Measurements from ENCODE around the gene BACE1.
"Not testable (repeated sequence)": the region's sequence is repeated elsewhere in the genome, so short reads cannot be mapped to it uniquely, and the experiment has no call there.

Gene BACE1

GRCh38 chr11:117316197-117316961 lies at the start of gene BACE1:
Gene BACE1 (minus strand): TSS chr11:117316256. CDS start chr11:117315795, 461 bp downstream.
- peak within 1 kb of the TSS; percentile 75 for H3K4me3 Mint-ChIP-seq
- no peaks in the 10 kb centered on the region for H3K36me3 Mint-ChIP-seq (ENCODE audit: low read depth)
- DNase-seq = peak; percentile 34
- H3K4me1 Mint-ChIP-seq = peaks cover 12% of the 10 kb centered on the region
- ATAC-seq = peak; percentile 47
- peaks cover 33% of the 10 kb centered on the region for H3K27me3 Mint-ChIP-seq
- peak within 1 kb of the TSS; percentile 12 for H3K27ac Mint-ChIP-seq
- no peaks in the 10 kb centered on the region for H3K9me3 Mint-ChIP-seq

- DNase-seq (no peak), ATAC-seq (no peak)
- Mint-ChIP-seq H3K4me3 (no peak overlapping the region), H3K27me3 (no peaks in the 10 kb centered on the region), H3K9me3 (no peaks in the 10 kb centered on the region), H3K27ac (no peak overlapping the region), H3K4me1 (no peaks in the 10 kb centered on the region), H3K36me3 (ENCODE audit: low read depth) (peaks cover 42% of the 10 kb centered on the region)
Observed at GRCh38 chr11:117361432-117361831, 45.4 kb upstream of the BACE1 start.

- DNase-seq = no peak
- no peak for ATAC-seq
- no peaks in the 10 kb centered on the region for H3K4me1 Mint-ChIP-seq
- no peaks in the 10 kb centered on the region for H3K9me3 Mint-ChIP-seq
- peaks cover 17% of the 10 kb centered on the region for H3K36me3 Mint-ChIP-seq (ENCODE audit: low read depth)
- H3K27me3 Mint-ChIP-seq = no peaks in the 10 kb centered on the region
- H3K27ac Mint-ChIP-seq = no peak overlapping the region
- H3K4me3 Mint-ChIP-seq = no peak overlapping the region
Observed at GRCh38 chr11:117356126-117356890, 40.3 kb upstream of the BACE1 start.

GRCh38 chr11:117354550-117354949 lies 38.5 kb upstream of the BACE1 start:
- Mint-ChIP-seq H3K4me3 (no peak overlapping the region), H3K27ac (no peak overlapping the region), H3K27me3 (no peaks in the 10 kb centered on the region), H3K4me1 (no peaks in the 10 kb centered on the region), H3K36me3 (ENCODE audit: low read depth) (peaks cover 15% of the 10 kb centered on the region), H3K9me3 (no peaks in the 10 kb centered on the region)
- ATAC-seq = no peak
- no peak for DNase-seq

- Mint-ChIP-seq H3K36me3 (ENCODE audit: low read depth) (peaks cover 44% of the 10 kb centered on the region), H3K27ac (no peak overlapping the region)
- no peak for DNase-seq
Observed at GRCh38 chr11:117345039-117345438, 29.0 kb upstream of the BACE1 start.

GRCh38 chr11:117337076-117337475 lies 21.0 kb upstream of the BACE1 start:
- ATAC-seq = no peak

More at GRCh38 chr11:117345039-117345438, 29.0 kb upstream of the BACE1 start:
- H3K4me1 Mint-ChIP-seq = no peaks in the 10 kb centered on the region
- H3K9me3 Mint-ChIP-seq = no peaks in the 10 kb centered on the region
- H3K4me3 Mint-ChIP-seq = no peak overlapping the region
- ATAC-seq = no peak
- H3K27me3 Mint-ChIP-seq = no peaks in the 10 kb centered on the region

GRCh38 chr11:117335399-117335798 lies 19.3 kb upstream of the BACE1 start:
- H3K4me1 Mint-ChIP-seq = no peaks in the 10 kb centered on the region
- H3K36me3 Mint-ChIP-seq (ENCODE audit: low read depth) = peaks cover 18% of the 10 kb centered on the region
- DNase-seq = no peak

More at GRCh38 chr11:117337076-117337475, 21.0 kb upstream of the BACE1 start:
- no peak for DNase-seq
- Mint-ChIP-seq H3K27ac (no peak overlapping the region), H3K9me3 (no peaks in the 10 kb centered on the region), H3K27me3 (no peaks in the 10 kb centered on the region), H3K4me3 (no peak overlapping the region), H3K4me1 (no peaks in the 10 kb centered on the region), H3K36me3 (ENCODE audit: low read depth) (peaks cover 25% of the 10 kb centered on the region)

GRCh38 chr11:117334896-117335295 lies 18.8 kb upstream of the BACE1 start:
- ATAC-seq = no peak
- H3K4me1 Mint-ChIP-seq = peaks cover 4% of the 10 kb centered on the region
- no peaks in the 10 kb centered on the region for H3K27me3 Mint-ChIP-seq

More at GRCh38 chr11:117335399-117335798, 19.3 kb upstream of the BACE1 start:
- Mint-ChIP-seq H3K27ac (no peak overlapping the region), H3K27me3 (no peaks in the 10 kb centered on the region), H3K4me3 (no peak overlapping the region), H3K9me3 (no peaks in the 10 kb centered on the region)
- no peak for ATAC-seq

GRCh38 chr11:117333917-117334316 lies 17.9 kb upstream of the BACE1 start:
- Mint-ChIP-seq H3K9me3 (no peaks in the 10 kb centered on the region), H3K4me3 (no peak overlapping the region), H3K36me3 (ENCODE audit: low read depth) (peaks cover 9% of the 10 kb centered on the region), H3K27ac (no peak overlapping the region), H3K4me1 (peaks cover 4% of the 10 kb centered on the region), H3K27me3 (no peaks in the 10 kb centered on the region)
- no peak for DNase-seq
- no peak for ATAC-seq

More at GRCh38 chr11:117334896-117335295, 18.8 kb upstream of the BACE1 start:
- no peak overlapping the region for H3K4me3 Mint-ChIP-seq
- H3K9me3 Mint-ChIP-seq = no peaks in the 10 kb centered on the region
- no peak for DNase-seq
- H3K36me3 Mint-ChIP-seq (ENCODE audit: low read depth) = peaks cover 13% of the 10 kb centered on the region
- no peak overlapping the region for H3K27ac Mint-ChIP-seq

GRCh38 chr11:117332843-117333242 lies 16.8 kb upstream of the BACE1 start:
- Mint-ChIP-seq H3K27ac (no peak overlapping the region), H3K36me3 (ENCODE audit: low read depth) (peaks cover 5% of the 10 kb centered on the region), H3K9me3 (no peaks in the 10 kb centered on the region), H3K4me3 (no peak overlapping the region), H3K27me3 (no peaks in the 10 kb centered on the region), H3K4me1 (peaks cover 4% of the 10 kb centered on the region)
- DNase-seq (no peak), ATAC-seq (no peak)

GRCh38 chr11:117328375-117329010 lies 12.4 kb upstream of the BACE1 start:
- no peaks in the 10 kb centered on the region for H3K9me3 Mint-ChIP-seq
- H3K4me1 Mint-ChIP-seq = peaks cover 6% of the 10 kb centered on the region
- H3K27ac Mint-ChIP-seq = no peak overlapping the region
- H3K27me3 Mint-ChIP-seq = no peaks in the 10 kb centered on the region
- DNase-seq (peak; percentile 23), ATAC-seq (peak; percentile 0)
- peaks cover 2% of the 10 kb centered on the region for H3K36me3 Mint-ChIP-seq (ENCODE audit: low read depth)
- H3K4me3 Mint-ChIP-seq = no peak overlapping the region

GRCh38 chr11:117327567-117328374 lies 11.7 kb upstream of the BACE1 start, which contains the start of gene CEP164:
Gene CEP164 (plus strand): TSS chr11:117327854. CDS start chr11:117338587, 10,733 bp downstream.
- H3K4me1 Mint-ChIP-seq = peaks cover 6% of the 10 kb centered on the region
- DNase-seq (peak; percentile 92), ATAC-seq (peak; percentile 97)
- H3K27me3 Mint-ChIP-seq = no peaks in the 10 kb centered on the region
- H3K27ac Mint-ChIP-seq = peak within 1 kb of the TSS; percentile 73
- peaks cover 2% of the 10 kb centered on the region for H3K36me3 Mint-ChIP-seq (ENCODE audit: low read depth)
- no peaks in the 10 kb centered on the region for H3K9me3 Mint-ChIP-seq
- no peak within 1 kb of the TSS for H3K4me3 Mint-ChIP-seq

- not testable (repeated sequence) for H3K27me3 Mint-ChIP-seq; H3K4me1 Mint-ChIP-seq; DNase-seq; H3K4me3 Mint-ChIP-seq; ATAC-seq; H3K9me3 Mint-ChIP-seq; H3K36me3 Mint-ChIP-seq (ENCODE audit: low read depth)
- H3K27ac Mint-ChIP-seq = peak overlapping the region; percentile 73
Observed at GRCh38 chr11:117327255-117327566, 11.2 kb upstream of the BACE1 start.

All from activated naive CD8-positive, alpha-beta T cell treated with anti-CD3 and anti-CD28 coated beads, Interleukin-2, amount 50 U/mL, for 24 hours (primary cell).